SIG-M5 treated with dmso at 0.1 percent for 504 hours (cell line): ENCODE results near the gene CANT1.
"Not testable (repeated sequence)": the region's sequence is repeated elsewhere in the genome, so short reads cannot be mapped to it uniquely, and the experiment has no call there.

ENCODE experiments used
- DNase-seq: peaks from one replicate; lab custom pipeline; 2025; ENCODE audit not compliant: unreplicated experiment; lab: John Stamatoyannopoulos, UW

CANT1 gene

GRCh38 chr17:79027925-79028491 lies 18.4 kb upstream of the CANT1 start:
- DNase-seq = no peak

GRCh38 chr17:79027274-79027924 lies 17.8 kb upstream of the CANT1 start:
- DNase-seq = no peak

GRCh38 chr17:79026376-79027273 lies 17.1 kb upstream of the CANT1 start:
- no peak for DNase-seq

GRCh38 chr17:79024901-79025737 lies 15.6 kb upstream of the CANT1 start:
- no peak for DNase-seq

- no peak for DNase-seq
Measured at GRCh38 chr17:79023886-79024771, 14.6 kb upstream of the CANT1 start, which contains the start of gene C1QTNF1. TSS of gene C1QTNF1 (plus strand) at chr17:79024169. CDS start at chr17:79043969, 19,800 bp downstream.

GRCh38 chr17:79023180-79023705 lies 13.7 kb upstream of the CANT1 start:
- DNase-seq = no peak

GRCh38 chr17:79022507-79022991 lies 13.0 kb upstream of the CANT1 start:
- no peak for DNase-seq

GRCh38 chr17:79021929-79022328 lies 12.4 kb upstream of the CANT1 start:
- DNase-seq = not testable (repeated sequence)

- DNase-seq = no peak
Measured at GRCh38 chr17:79020631-79021301, 11.2 kb upstream of the CANT1 start.

- peak; percentile 67 for DNase-seq
Measured at GRCh38 chr17:79019632-79020584, 10.3 kb upstream of the CANT1 start.

GRCh38 chr17:79019261-79019631 lies 9.7 kb upstream of the CANT1 start:
- no peak for DNase-seq

GRCh38 chr17:79018370-79018695 lies 8.8 kb upstream of the CANT1 start:
- no peak for DNase-seq

GRCh38 chr17:79017546-79018369 lies 8.2 kb upstream of the CANT1 start:
- DNase-seq = no peak

- no peak for DNase-seq
Measured at GRCh38 chr17:79014158-79014758, 4.7 kb upstream of the CANT1 start.

- no peak for DNase-seq
Measured at GRCh38 chr17:79012563-79013134, 3.1 kb upstream of the CANT1 start.

GRCh38 chr17:79011451-79012147 lies 2.0 kb upstream of the CANT1 start:
- DNase-seq = no peak
